Measurements from ENCODE around the gene CDHR2.

Gene CDHR2

DNA sequence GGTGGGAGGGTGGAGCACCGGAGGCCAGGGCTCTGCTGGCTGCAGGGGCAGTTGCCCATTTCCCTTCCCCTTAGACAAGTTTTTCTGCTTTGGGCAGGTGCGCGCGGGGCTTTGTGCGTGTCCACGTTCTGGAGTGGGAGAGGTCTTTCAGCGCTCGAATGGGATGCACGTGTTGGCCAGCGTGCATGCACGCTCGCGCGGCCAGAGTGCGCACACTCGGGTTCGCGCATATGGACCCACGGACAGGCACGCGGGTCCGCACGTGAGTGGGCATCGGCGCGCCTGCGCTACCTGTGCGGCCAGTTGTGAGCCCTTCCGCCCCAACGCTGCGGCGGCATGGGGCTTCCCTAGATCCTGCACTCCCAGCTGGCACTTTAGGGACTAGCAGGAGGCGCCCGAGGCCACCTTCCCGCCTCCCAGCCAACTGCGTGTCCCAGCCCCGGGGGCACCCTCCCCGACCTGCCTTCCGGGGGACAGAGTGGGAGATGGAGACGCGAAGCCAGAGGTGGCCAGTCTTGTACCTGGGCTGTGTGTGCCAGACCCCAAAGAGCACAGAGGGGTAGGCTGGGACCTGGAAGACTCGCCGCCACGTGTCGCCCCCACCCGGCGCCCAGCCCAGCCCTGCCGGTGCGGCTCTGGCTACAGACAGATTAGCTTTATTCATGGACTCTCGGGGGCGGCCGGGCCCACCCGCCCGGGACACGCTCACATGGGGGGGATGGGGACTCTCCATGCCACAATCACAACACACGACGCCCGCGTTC lies 70.6 kb downstream of the CDHR2 start:
- Histone ChIP-seq H3K36me3 (no peaks in the 10 kb centered on the region), H3K9me3 (no peaks in the 10 kb centered on the region), H3K27ac (no peak overlapping the region), H3K4me1 (peaks cover 0 to 18% (median 16%) of the 10 kb centered on the region in 4 donors), H3K4me3 (no peak overlapping the region), H3K27me3 (peaks cover 3 to 91% of the 10 kb centered on the region in 2 donors)
- no peak for DNase-seq
- intact Hi-C loops (cut with DNase I; ENCODE audit: low total_unique reads): no loop called here
- TF ChIP-seq, protein P1, sequence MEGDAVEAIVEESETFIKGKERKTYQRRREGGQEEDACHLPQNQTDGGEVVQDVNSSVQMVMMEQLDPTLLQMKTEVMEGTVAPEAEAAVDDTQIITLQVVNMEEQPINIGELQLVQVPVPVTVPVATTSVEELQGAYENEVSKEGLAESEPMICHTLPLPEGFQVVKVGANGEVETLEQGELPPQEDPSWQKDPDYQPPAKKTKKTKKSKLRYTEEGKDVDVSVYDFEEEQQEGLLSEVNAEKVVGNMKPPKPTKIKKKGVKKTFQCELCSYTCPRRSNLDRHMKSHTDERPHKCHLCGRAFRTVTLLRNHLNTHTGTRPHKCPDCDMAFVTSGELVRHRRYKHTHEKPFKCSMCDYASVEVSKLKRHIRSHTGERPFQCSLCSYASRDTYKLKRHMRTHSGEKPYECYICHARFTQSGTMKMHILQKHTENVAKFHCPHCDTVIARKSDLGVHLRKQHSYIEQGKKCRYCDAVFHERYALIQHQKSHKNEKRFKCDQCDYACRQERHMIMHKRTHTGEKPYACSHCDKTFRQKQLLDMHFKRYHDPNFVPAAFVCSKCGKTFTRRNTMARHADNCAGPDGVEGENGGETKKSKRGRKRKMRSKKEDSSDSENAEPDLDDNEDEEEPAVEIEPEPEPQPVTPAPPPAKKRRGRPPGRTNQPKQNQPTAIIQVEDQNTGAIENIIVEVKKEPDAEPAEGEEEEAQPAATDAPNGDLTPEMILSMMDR (IDR thresholded peaks at IDR 0.05): no peak

DNA sequence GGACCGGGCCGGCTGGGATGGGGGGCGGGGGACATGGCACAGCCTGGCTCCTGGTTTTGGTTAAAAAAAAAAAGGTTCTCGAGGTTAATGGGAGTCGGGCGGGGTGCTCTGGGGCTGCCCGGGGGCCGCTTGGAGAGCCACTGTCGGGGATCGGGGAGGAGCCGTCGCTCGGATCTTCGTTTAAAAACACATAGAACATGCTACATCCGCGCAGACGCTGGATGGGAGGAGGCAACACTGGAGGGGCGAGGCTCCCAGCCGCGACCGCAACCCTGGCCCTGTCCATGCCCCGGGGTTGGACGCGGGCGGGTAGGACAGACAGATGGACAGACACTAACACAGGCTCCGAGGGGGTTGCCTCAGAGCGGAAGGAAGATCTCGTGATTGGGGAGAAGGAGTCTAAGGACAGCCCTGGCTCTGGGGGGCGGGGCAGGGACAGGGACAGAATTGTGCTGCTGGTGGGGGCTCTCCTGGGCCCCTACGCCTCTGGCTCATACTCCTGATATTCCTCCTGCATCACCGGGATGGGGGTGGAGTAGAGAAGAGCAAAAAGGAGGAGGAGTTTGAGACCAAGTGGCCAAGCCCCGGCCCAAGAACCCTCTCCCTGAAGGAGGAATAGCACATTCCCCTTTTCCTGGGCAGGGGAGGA lies 71.3 kb downstream of the CDHR2 start:
- TF ChIP-seq, protein P1 (IDR thresholded peaks at IDR 0.05): no peak
- Histone ChIP-seq H3K4me3 (no peak overlapping the region), H3K27me3 (peaks cover 3 to 91% of the 10 kb centered on the region in 2 donors), H3K9me3 (no peaks in the 10 kb centered on the region), H3K27ac (no peak overlapping the region), H3K36me3 (no peaks in the 10 kb centered on the region), H3K4me1 (peaks cover 0 to 18% (median 16%) of the 10 kb centered on the region in 4 donors)
- peak in 1 of 2 donors; percentile 48 for DNase-seq
- intact Hi-C loops (cut with DNase I; ENCODE audit: low total_unique reads): no loop called here

DNA sequence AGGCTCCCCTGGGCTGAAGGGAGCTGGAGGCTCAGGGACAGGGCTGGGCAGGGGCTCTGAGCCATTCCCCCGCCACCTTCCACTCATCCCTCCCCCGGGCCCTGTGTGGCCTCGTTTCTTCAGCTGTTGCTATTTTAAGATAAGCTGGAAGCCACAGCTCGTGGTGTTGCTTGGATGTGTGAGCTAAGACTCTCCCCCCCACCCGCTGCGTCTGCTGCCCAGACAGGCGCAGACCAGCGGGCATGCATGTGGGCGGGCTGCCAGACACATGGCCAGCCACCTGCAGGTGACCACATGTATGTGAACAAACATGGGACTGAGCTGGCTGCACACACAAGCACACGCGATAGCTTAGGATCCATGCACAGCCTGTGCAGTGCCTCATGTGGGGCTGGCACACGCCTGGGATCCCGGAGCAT lies 72.5 kb downstream of the CDHR2 start:
- peaks cover 3 to 90% of the 10 kb centered on the region in 2 donors for H3K27me3 ChIP-seq

DNA sequence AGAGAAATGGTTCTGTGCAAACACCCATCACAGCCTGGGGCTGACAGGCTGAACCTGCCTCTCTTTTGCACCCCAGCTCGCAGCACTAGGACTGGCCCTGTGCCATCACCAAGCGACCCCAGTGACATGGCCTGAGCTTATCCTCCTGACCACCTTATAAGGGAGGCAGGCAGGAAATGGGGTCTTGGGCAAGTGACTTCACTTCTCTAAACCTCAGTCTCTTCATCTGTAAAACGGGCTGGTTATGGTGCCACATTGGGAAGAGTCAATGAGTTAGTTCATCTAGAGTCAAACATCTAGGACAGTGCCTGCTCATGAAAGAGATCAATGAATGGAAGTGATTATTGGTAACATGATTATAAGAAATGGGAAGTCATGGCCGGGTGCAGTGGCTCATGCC lies 75.0 kb downstream of the CDHR2 start:
- intact Hi-C loops (cut with DNase I; ENCODE audit: low total_unique reads): no loop called here
- no peak for DNase-seq
- Histone ChIP-seq H3K27me3 (peaks cover 3 to 91% of the 10 kb centered on the region in 2 donors), H3K36me3 (no peaks in the 10 kb centered on the region), H3K4me3 (no peak overlapping the region), H3K4me1 (peaks cover 0 to 15% (median 14%) of the 10 kb centered on the region in 4 donors), H3K27ac (no peak overlapping the region), H3K9me3 (no peaks in the 10 kb centered on the region)
- TF ChIP-seq, protein P1 (IDR thresholded peaks at IDR 0.05): no peak

More for the DNA sequence above, 72.5 kb downstream of the CDHR2 start:
- H3K4me1 ChIP-seq: peaks cover 0 to 18% (median 16%) of the 10 kb centered on the region in 4 donors
- no peak for DNase-seq
- H3K27ac ChIP-seq: no peak overlapping the region
- no peaks in the 10 kb centered on the region for H3K36me3 ChIP-seq
- intact Hi-C loops (cut with DNase I; ENCODE audit: low total_unique reads): no loop called here
- no peaks in the 10 kb centered on the region for H3K9me3 ChIP-seq
- no peak overlapping the region for H3K4me3 ChIP-seq
- TF ChIP-seq, protein P1 (IDR thresholded peaks at IDR 0.05): no peak

DNA sequence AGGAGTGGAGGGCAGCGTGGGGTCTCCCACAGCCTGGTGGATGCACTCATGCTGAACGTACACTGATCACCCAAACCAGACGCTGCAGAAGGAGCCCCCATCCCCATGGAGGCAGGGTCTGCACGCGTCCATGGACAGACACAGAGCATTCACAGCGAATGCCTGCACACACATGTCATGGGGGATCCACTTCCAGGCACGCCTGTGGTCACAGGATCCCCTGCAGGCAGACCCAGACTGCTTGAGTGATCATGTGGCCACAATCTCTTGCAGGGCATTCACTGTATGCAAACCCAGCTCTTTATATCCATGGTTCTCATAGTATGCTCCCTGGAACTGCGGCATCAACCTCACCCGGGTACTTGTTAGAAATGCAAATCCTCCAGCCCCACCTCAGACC lies 75.8 kb downstream of the CDHR2 start:
- DNase-seq: no peak
- peaks cover 3 to 91% of the 10 kb centered on the region in 2 donors for H3K27me3 ChIP-seq
- intact Hi-C loops (cut with DNase I; ENCODE audit: low total_unique reads): no loop called here

More for the DNA sequence above, 75.8 kb downstream of the CDHR2 start:
- Histone ChIP-seq H3K4me3 (no peak overlapping the region), H3K4me1 (peaks cover 0 to 15% (median 15%) of the 10 kb centered on the region in 4 donors), H3K36me3 (no peaks in the 10 kb centered on the region), H3K27ac (no peak overlapping the region), H3K9me3 (no peaks in the 10 kb centered on the region)
- TF ChIP-seq, protein P1 (IDR thresholded peaks at IDR 0.05): no peak
